OCI-LY7 (cell line): ENCODE measurements around the gene RPS14.

Experiments used
- EZH2phosphoT487 ChIP-seq: fragments of 200-600 bp; sonication (generic); IDR thresholded peaks from 2 replicates; pipeline ENCODE4 v1.6.1; 2018; ENCODE audit warnings: low read depth, borderline replicate concordance, mild to moderate bottlenecking, mixed run types, antibody characterized with exemption, low read length, moderate library complexity, mixed read lengths
- TF ChIP-seq, protein P1 (sequence below): fragments of 200-600 bp; sonication (generic); conservative IDR thresholded peaks from 2 replicates; pipeline ENCODE4 v1.5.1; 2014; ENCODE audit warnings: mild to moderate bottlenecking, antibody characterized with exemption, low read length, moderate library complexity, mixed read lengths

DNA sequence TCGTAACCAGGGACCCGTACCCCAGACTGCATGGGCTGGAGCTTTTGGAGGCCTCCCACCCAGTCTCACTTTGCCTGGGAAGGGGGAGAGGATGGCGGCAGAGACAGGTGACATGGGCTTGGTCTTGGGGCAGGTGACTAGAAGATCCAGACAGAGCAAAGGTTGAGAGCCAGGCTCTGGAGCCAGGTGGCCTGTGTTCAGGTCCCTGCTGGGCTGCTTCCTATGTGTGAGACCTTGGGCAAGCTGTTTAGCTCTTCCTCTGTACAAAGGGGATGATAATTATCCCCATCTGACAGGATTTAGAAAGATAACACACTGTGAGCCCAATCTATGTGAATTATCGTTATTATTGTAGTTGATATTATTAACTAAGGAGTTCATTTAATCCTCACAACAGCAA, 42.3 kb upstream of the RPS14 start:
- TF ChIP-seq, protein P1, sequence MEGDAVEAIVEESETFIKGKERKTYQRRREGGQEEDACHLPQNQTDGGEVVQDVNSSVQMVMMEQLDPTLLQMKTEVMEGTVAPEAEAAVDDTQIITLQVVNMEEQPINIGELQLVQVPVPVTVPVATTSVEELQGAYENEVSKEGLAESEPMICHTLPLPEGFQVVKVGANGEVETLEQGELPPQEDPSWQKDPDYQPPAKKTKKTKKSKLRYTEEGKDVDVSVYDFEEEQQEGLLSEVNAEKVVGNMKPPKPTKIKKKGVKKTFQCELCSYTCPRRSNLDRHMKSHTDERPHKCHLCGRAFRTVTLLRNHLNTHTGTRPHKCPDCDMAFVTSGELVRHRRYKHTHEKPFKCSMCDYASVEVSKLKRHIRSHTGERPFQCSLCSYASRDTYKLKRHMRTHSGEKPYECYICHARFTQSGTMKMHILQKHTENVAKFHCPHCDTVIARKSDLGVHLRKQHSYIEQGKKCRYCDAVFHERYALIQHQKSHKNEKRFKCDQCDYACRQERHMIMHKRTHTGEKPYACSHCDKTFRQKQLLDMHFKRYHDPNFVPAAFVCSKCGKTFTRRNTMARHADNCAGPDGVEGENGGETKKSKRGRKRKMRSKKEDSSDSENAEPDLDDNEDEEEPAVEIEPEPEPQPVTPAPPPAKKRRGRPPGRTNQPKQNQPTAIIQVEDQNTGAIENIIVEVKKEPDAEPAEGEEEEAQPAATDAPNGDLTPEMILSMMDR: no peak
- TF ChIP-seq EZH2phosphoT487: no peak
